GM18867 (cell line): ENCODE measurements around the gene LACTB.

Source experiments
- ATAC-seq: cut with Tn5 transposase; IDR thresholded peaks from one replicate; pipeline ENCODE4 v1.9.1; 2021; ENCODE audit warnings: mild to moderate bottlenecking, moderate library complexity; ENCODE audit not compliant: unreplicated experiment

The LACTB gene

GRCh38 chr15:63121382-63122001 lies at the start of gene LACTB:
LACTB (plus strand) TSS chr15:63121861; CDS start chr15:63121872, 11 bp downstream.
- peak; percentile 80 for ATAC-seq

- ATAC-seq: no peak
Measured at GRCh38 chr15:63072023-63072650, 49.5 kb upstream of the LACTB start.

- no peak for ATAC-seq
Measured at GRCh38 chr15:63072809-63073277, 48.8 kb upstream of the LACTB start.

GRCh38 chr15:63073497-63074172 lies 48.0 kb upstream of the LACTB start:
- ATAC-seq: no peak

- no peak for ATAC-seq
Measured at GRCh38 chr15:63075015-63075983, 46.4 kb upstream of the LACTB start.

GRCh38 chr15:63075984-63076713 lies 45.5 kb upstream of the LACTB start:
- no peak for ATAC-seq

- ATAC-seq: no peak
Measured at GRCh38 chr15:63076714-63077046, 45.0 kb upstream of the LACTB start.

- ATAC-seq: no peak
Measured at GRCh38 chr15:63077952-63078351, 43.7 kb upstream of the LACTB start.

- ATAC-seq: no peak
Measured at GRCh38 chr15:63079947-63080626, 41.6 kb upstream of the LACTB start.

- no peak for ATAC-seq
Measured at GRCh38 chr15:63080634-63081250, 40.9 kb upstream of the LACTB start.

GRCh38 chr15:63082366-63082765 lies 39.3 kb upstream of the LACTB start:
- no peak for ATAC-seq

- ATAC-seq: no peak
Measured at GRCh38 chr15:63083044-63083443, 38.6 kb upstream of the LACTB start.

- no peak for ATAC-seq
Measured at GRCh38 chr15:63083541-63083940, 38.1 kb upstream of the LACTB start.

GRCh38 chr15:63084806-63085205 lies 36.9 kb upstream of the LACTB start:
- ATAC-seq: no peak

- ATAC-seq: no peak
Measured at GRCh38 chr15:63085289-63085688, 36.4 kb upstream of the LACTB start.

GRCh38 chr15:63086271-63086670 lies 35.4 kb upstream of the LACTB start:
- no peak for ATAC-seq

- no peak for ATAC-seq
Measured at GRCh38 chr15:63086947-63087346, 34.7 kb upstream of the LACTB start.

GRCh38 chr15:63088533-63089245 lies 33.0 kb upstream of the LACTB start:
- no peak for ATAC-seq
